ENCODE results near the gene CACTIN.
"Not testable (repeated sequence)": the region's sequence is repeated elsewhere in the genome, so short reads cannot be mapped to it uniquely, and the experiment has no call there.

CACTIN gene

DNA sequence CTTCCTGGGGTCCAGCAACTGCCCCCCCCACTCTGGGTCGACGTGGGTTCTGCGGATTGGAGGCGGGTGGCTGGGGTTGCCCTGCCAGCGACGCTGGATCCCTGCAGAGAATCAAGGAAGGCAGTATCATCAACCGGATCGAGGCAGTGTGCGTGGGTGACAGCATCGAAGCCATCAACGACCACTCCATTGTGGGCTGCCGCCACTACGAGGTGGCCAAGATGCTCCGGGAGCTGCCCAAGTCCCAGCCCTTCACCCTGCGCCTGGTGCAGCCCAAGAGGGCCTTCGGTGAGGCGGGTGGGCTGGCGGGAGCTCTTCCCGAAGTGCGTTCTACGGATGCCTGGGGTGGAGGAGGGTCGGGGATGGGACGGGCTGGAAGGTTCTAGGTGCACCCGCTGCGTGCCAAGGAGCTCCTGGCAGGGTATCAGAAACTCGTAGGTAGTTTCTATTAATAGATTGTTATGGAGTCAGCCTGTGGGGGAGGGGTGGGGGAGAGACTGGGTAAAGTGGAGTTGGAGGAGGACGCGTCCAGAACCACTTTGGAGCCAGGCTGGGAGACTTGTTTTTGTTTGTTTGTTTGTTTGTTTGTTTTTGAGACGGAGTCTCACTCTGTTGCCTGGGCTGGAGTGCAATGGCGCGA, 39.8 kb downstream of the CACTIN start:
- DNase-seq (ENCODE audit: low read depth) = no peak

DNA sequence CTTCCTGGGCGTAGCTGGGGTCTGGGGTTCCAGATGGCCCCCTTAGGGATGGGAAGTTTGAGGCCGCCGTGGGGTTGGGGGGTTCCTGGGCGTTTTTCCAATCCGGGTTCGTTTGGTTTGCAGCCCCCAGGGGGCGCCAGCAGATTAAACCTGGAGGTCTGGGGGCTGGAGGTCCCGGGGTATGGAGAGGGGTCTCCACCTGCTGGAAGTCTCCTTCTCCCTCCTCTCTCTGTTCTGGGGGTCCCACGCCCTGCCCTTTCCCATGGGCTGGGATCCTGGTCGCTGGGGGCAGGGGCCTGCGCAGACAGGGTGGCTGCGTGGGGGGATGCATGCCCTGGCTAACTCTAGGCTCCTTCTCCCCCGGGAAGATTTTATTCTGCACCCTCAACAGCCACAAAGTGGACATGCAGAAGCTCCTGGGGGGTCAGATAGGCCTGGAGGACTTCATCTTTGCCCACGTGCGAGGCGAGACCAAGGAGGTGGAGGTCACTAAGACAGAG, 40.4 kb downstream of the CACTIN start:
- no peak for DNase-seq (ENCODE audit: low read depth)

DNA sequence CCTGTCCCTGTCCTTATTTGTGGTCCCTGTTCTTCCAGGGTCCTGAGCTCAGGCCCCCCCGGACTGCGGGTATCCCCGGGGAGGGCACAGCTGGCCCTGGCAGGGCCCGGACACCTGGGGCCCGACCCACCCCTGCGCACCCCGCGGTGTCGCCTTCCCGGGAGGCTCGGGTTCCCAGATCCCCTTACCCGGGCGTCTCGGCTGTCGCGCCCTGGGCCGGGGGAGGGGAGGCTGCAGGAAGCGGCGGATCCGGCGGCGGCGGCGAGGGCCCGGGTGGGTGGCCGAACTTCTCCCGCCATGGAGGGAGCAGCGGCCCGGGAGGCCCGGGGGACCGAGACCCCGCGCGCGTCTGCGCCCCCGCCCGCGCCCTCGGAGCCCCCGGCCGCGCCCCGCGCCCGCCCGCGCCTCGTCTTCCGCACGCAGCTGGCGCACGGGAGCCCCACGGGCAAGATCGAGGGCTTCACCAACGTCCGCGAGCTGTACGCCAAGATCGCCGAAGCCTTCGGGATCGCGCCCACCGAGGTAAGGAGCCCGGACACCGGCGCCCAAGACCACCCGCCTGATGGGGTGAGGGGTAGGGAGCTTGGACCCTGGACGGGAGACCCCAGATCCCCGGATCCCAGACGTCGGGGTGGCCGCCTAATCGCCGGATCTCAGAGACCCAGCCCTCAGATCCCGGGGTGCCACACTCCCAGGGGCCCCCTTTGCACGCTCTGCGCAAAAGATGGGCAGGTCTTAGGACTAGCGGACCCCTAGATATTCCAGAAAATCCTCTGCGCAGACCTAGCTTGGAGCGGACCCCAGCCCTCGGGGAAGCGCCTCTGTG, 41.1 kb downstream of the CACTIN start, which contains the start of gene GIPC3:
GIPC3 (plus strand) TSS at position 178 of the 826 bp plus-strand sequence; CDS start at position 298, 120 bp downstream.
- DNase-seq (ENCODE audit: low read depth) = no peak

DNA sequence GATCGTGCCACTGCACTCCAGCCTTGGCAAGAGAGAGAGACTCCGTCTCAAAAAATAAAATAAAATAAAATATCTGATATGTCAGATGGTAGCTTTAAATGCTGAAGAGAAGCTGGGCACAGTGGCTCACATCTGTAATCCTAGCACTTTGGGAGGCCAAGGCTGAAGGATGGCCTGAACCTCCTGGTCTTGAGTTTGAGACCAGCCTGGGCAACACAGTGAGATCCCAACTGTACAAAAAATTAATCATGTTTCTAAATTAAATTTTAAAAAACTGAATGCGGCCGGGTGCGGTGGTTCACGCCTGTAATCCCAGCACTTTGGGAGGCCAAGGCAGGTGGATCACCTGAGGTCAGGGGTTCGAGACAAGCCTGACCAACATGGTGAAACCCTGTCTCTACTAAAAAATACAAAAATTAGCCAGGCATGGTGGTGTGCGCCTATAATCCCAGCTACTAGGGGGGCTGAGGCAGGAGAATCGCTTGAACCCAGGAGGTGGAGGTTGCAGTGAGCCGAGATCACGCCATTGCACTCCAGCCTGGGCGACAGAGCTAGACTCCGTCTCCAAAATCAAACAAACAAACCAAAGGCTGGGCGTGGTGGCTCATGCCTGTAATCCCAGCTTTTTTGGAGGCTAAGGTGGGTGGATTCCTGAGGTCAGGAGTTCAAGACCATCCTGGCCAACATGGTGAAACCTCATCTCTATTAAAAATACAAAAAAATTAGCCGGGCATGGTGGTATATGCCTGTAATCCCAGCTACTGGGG, 42.4 kb downstream of the CACTIN start:
- not testable (repeated sequence) for DNase-seq (ENCODE audit: low read depth)

DNA sequence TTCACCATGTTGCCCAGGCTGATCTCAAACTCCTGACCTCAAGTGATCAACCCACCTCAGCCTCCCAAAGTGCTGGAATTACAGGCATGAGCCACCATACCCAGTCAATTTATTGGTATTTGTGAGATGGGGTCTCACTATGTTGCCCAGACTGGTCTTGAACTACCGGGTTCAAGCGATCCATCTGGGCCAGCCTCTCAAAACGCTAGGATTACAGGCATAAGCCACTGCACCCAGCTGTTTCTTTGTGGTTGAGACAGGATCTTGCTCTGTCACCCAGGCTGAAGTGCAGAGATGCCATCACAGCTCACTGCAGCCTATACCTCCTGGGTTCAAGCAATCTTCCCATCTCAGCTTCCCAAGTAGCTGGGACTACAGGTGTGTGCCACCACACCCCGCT, 44.8 kb downstream of the CACTIN start:
- DNase-seq (ENCODE audit: low read depth) = not testable (repeated sequence)

DNA sequence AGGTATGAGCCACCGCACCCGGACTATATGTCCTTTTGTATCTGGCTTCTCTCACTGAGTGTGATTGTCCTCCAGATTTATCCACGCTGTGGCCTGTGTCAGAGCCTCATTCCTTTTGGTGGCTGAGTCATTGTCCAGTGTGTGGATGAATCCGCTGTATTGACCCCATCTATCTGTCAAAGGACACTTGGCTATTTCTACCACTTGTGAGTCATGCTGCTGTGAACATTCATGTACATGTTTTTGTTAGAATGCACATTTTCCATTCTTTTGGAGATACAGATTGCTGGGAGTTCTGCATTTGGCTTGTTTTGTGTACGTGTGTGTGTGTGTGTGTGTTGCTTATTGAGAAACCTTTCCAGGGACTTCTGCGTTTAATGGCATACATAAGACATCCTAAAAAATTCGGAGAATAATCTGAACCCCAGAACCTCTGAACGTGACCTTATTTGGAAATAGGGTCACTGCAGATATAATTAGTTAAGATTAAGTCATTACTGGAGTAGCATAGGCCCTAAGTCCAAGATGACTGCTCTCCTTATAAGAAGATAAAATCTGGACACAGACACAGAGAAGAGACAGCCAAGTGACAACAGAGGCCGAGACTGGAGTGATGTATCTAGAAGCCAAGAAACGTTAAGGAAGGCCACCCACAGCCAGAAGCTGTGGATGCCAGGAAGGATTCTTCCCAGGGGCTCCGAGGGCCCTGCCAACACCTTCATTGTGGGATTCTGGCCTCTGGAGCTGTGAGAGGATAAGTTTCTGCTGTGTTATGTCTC, 46.2 kb downstream of the CACTIN start:
- DNase-seq (ENCODE audit: low read depth) = no peak

DNA sequence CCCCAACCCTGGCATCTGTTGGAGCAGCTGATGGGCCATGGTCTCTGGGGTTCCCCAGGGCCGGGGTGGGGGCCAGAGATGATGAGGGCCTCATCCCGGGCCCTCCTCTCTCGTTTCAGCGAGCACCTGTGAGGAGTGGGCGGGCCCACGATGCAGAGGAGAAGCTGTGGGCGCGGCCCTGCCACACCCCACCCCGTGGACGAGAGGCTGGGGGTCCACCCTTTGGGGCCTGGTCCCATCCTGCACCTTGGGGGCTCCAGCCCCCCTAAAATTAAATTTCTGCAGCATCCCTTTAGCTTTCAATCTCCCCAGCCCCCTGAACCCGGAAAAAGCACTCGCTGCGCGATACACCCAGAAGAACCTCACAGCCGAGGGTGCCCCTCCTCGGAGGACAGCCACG, 48.2 kb downstream of the CACTIN start:
- no peak for DNase-seq (ENCODE audit: low read depth)

DNA sequence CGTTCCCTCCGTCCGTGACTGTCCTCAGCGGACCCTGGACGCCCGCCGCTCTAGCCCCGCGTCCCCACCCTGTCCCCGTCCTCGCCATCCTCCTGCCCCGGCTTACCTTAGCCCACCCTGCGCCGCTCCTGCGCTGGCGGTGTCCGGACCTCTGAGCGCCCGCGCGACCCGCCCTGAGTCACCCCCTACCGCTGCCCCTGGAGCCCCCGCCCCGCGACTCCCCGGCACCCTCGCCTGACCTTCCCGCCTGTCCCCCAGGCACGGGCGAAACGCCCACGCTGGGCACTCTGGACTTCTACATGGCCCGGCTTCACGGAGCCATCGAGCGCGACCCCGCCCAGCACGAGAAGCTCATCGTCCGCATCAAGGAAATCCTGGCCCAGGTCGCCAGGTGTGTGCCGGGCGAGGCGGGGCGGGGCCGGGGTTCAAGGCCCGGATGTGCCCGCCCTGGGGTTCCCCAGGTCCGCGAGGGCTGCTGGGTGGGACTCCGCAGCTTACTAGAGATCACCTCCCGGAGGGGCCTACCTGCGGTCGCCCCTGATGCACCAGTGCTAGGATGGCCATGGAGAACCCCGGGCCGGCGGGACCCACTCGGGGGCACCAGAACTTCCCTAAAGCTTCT, 48.8 kb downstream of the CACTIN start:
- DNase-seq (ENCODE audit: low read depth) = no peak

DNA sequence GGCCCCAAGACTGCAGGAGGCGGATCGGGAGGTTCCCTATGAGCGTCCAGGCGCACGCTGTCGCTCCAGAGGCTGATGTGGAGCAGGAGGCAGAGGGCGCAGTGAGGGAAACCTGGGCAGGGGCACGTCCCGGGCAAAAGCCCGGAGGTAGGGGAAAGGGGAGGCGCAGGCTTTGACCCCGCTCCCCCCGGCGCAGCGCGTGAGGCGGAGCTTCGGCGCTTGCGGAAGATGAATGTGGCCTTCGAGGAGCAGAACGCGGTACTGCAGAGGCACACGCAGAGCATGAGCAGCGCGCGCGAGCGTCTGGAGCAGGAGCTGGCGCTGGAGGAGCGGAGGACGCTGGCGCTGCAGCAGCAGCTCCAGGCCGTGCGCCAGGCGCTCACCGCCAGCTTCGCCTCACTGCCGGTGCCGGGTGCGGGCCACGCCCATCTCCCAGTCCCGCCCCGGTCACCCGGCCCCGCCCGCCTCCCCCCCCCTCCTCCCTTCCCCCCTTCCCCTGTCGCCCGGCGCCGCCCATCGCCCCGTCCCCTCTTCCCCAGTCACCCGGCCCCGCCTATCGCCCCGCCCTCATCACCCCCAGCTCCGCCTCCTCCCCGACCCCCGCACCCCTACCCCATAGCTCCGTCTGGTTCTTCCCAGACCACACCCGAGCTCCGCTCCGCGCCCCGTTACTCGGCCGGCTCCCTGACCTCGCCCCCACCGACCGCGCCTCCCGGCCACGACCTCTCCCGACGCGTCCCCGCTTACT, 49.7 kb downstream of the CACTIN start:
- DNase-seq (ENCODE audit: low read depth) = no peak

DNA sequence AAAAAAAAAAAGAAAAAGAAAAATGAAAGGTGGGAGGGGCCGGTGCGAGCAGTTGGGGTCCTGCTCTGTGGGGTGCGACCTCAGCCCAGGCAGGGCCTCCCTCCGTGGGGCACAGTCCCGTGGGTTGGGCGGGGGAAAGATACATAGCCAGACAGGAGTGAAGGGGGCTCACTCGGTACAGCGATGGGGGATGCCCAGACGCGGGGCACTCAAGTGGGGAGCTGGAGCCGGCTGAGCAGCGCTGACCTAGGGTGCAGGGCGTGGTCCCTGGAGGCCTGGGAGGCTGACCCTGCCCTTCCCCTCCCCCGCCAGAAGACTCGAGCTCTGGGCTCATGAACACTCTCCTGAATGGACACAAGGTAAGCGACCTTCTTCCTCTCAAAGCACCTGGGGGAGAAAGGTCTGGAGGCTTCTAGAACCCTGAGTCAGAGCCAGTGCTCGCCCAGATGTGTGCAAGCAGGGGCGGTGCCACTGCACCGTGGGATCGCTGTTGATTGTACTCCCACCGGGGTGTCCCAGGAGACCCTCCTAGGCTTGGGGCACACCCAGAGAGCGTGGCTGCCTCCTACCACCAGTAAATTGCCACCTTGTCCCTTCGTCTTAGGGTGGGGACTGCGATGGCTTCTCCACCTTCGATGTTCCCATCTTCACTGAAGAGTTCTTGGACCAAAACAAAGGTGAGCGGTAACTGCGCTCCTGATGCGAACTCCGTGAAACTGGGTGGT, 50.5 kb downstream of the CACTIN start:
- no peak for DNase-seq (ENCODE audit: low read depth)

DNA sequence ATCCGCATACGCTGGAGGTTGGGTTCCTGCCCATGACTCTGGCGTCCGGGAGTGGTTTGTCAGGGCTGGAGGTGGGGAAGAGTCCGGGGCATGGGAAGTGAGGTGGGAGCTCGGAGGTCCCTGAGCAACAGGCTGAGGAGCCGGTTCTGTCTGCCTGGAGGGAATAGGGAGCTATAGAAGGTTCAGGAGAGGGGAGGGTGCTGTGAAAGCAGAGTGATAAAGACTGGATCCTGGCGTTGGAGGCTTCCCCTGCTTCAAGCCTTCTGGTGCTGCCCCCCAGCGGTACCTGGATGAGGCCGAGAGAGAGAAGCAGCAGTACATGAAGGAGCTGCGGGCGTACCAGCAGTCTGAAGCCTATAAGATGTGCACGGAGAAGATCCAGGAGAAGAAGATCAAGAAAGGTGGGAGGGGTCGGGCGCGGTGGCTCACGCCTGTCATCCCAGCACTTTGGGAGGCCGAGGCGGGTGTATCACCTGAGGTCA, 51.3 kb downstream of the CACTIN start:
- no peak for DNase-seq (ENCODE audit: low read depth)

DNA sequence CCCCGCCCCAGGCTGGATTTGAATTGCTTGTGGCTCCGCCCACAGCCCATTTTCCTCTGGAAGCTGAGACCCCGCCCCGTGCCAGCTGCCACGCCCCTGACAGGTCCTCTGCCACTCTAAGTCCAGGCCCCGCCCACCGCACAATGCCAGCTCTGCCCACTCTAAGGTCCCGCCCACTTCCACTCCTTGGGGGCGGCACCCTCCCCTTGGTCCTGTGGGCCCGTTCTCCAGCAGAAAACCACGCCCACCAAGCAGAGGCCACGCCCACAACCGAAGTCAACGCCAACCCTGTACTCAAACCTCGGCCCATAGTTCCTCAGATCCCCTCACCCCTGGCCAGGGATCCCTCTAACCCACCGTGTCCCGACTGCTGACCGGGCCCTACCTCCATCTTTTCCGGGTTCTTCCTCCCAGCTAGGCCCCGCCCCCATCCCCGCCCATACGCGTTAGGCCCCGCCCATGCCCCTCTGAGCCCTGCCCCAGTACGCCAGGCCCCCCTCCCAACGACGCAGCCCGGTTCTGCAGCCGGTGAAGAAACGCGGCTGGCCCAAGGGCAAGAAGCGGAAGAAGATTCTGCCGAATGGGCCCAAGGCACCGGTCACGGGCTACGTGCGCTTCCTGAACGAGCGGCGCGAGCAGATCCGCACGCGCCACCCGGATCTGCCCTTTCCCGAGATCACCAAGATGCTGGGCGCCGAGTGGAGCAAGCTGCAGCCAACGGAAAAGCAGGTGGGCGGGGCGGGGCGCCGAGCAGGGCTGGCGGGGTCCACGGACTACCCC, 52.5 kb downstream of the CACTIN start:
- peak; percentile 49 for DNase-seq (ENCODE audit: low read depth)

DNA sequence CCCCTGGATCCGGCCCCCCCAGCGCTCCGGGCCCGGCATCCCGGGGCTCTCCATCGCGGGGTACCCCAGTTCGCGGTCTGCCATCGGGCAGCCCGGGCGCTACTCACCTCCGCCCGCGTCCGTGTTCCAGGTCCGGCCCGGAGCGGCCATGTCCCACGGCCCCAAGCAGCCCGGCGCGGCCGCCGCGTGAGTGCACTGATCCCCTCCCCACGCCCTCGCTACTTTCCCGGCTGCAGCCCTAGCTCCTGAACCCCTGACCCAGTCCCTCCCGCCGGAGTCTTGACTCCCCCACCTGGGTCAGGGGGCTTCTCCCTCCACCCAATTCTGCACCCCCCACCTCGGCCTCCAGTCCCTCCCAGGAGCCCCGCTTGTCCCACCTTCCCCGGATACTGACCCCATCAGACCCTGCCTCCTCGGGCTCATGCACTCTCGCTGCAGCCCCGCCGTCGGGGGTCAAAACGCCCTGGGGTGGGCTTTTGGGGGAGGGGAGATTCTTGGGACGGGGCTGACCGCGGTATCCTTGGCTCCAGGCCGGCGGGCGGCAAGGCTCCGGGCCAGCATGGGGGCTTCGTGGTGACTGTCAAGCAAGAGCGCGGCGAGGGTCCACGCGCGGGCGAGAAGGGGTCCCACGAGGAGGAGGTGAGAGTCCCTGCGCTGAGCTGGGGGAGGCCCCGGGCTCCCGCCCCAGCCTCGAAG, 53.3 kb downstream of the CACTIN start:
- no peak for DNase-seq (ENCODE audit: low read depth)

DNA sequence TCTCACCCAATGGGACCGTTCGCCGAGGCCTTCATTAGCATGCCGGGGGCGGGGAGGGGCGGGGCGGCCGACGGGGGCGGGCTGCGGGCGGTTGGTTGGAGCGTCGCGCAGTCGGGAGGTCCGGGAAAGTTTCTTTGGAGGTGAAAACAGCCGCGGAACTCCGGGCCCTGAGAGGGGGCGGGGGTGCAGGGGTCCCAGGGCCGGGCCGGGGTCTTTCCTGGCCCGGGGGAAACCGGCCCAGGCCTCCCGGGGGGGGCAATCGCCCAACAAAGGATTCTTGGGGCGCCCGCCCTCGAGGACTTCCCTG, 53.8 kb downstream of the CACTIN start, which contains the start of gene HMG20B:
HMG20B (plus strand) TSS at position 90 of the 307 bp plus-strand sequence. CDS start 366 bp downstream, outside the sequence.
- DNase-seq (ENCODE audit: low read depth) = no peak

DNA sequence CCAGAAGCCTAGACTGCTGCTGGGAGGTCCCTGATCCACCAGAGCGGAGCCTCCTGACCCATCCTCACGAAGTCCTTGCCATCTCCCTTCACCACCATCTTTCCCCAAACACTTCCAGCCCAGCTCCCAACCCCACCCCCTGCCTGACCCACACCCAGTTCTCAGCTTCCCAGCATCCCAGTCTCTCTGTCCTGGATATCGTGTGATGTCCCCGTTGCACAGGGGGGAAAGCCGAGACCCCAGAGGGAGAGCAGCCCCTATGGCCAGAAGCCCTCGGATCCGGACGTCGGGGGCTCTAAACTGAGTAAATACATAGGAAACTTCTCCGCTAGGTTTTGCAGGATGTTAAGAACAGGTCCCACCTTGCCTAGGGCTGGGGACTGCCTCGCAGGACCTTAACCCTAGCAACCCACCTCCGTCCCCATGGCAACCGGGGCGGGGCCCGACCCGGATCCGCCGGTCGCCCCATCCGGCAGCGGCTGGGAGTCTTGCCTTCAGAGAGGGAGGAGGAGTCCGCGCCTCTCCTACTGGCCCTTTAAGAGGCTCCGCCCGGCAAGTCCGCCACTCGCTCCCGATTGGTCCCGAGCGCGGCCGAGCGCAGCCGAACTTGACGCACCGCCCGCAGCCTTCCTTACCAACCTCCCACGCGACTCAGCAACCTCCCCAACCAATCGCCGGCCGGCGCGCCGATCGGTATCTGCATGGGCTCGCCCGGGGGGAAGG, 54.3 kb downstream of the CACTIN start:
- DNase-seq (ENCODE audit: low read depth) = peak; percentile 99

DNA sequence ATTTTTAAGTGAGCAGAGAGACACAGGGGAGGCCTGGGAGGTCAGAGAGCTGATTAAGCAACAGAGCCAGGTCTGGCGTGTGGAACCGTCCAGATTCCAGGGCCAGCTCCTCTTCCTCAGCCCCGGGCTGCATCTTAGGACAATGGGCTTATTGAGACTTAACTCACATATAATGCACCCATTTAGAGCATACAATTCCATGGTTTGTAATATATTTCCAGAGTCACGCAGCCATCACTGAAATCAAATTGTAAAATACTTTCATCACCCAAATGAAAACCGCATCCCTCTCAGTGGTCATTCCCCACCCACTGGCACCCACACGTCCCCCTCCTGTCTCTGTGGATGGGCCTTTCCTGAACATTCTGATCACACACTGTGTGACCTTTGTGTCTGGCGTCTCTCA, 56.0 kb downstream of the CACTIN start:
- no peak for DNase-seq (ENCODE audit: low read depth)

DNA sequence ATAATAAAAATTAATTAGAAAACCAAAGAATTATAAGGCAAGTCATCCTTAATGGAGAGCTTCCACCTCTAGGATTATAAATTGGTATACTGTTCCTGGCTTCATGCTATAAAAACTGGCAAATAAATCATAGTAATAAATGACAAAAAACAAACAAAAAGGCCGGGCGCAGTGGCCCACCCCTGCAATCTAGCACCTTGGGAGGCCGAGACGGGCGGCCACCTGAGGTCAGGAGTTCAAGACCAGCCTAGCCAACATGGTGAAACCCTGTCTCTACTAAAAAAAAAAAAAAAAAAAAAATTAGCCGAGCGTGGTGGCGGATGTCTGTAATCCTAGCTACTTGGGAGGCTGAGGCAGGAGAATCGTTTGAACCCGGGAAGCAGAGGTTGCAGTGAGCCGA, 56.5 kb downstream of the CACTIN start:
- DNase-seq (ENCODE audit: low read depth) = not testable (repeated sequence)

DNA sequence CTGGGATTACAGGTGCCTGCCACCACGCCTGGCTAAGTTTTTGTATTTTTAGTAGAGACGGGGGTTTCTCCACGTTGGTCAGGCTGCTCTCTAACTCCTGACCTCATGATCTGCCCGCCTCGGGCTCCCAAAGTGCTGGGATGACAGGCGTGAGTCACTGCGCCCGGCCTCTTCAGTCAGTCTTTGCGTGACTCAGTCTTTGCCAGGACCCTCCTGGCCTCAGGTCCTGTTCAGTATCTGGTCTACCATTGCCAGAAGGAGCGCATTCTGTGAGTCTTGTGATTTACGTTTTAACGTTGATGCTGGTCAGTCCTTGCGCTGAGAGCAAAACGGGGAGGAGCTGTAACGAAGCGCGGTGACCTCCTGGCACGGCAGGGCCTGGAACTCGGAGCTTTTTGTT, 61.5 kb downstream of the CACTIN start:
- no peak for DNase-seq (ENCODE audit: low read depth)

Measured in activated T-helper 1 cell treated with Interleukin-2 at 50 U/mL for 16 hours (primary cell).